HG02973 (cell line): ENCODE measurements around the gene RANBP3.

Experiments
- ATAC-seq: cut with Tn5 transposase; IDR thresholded peaks from one replicate; pipeline ENCODE4 v1.9.1; 2021; ENCODE audit warnings: moderate library complexity; ENCODE audit not compliant: unreplicated experiment

RANBP3 gene

GRCh38 chr19:5931251-5931650 is 46.7 kb downstream of the RANBP3 start:
- ATAC-seq, result no peak

- ATAC-seq, result no peak
These were observed 48.3 kb downstream of the RANBP3 start for GRCh38 chr19:5929625-5930024.

- ATAC-seq, result no peak
These were observed 48.8 kb downstream of the RANBP3 start for GRCh38 chr19:5929179-5929578.

- no peak for ATAC-seq
These were observed 50.5 kb downstream of the RANBP3 start for GRCh38 chr19:5927441-5927821.

- ATAC-seq, result no peak
These were observed 51.1 kb downstream of the RANBP3 start for GRCh38 chr19:5926641-5927440.

- no peak for ATAC-seq
These were observed 52.0 kb downstream of the RANBP3 start for GRCh38 chr19:5925830-5926427.

GRCh38 chr19:5923356-5923755 is 54.6 kb downstream of the RANBP3 start:
- no peak for ATAC-seq

- no peak for ATAC-seq
These were observed 55.8 kb downstream of the RANBP3 start for GRCh38 chr19:5922161-5922545.

- no peak for ATAC-seq
These were observed 56.3 kb downstream of the RANBP3 start for GRCh38 chr19:5921516-5922160.

- ATAC-seq, result no peak
These were observed 59.4 kb downstream of the RANBP3 start for GRCh38 chr19:5918463-5919079.

- no peak for ATAC-seq
These were observed 60.4 kb downstream of the RANBP3 start for GRCh38 chr19:5917431-5918107.

- ATAC-seq, result no peak
These were observed 61.7 kb downstream of the RANBP3 start for GRCh38 chr19:5916181-5916708.

- ATAC-seq, result no peak
These were observed 62.2 kb downstream of the RANBP3 start for GRCh38 chr19:5915782-5916165.

GRCh38 chr19:5914946-5915781 is 62.8 kb downstream of the RANBP3 start:
- ATAC-seq, result no peak

GRCh38 chr19:5914358-5914774 is 63.6 kb downstream of the RANBP3 start:
- ATAC-seq, result no peak

- no peak for ATAC-seq
These were observed 64.1 kb downstream of the RANBP3 start, which contains the start of gene CAPS for GRCh38 chr19:5913739-5914357. Gene CAPS, plus strand, starts transcription at chr19:5914254. Its CDS starts 153 bp downstream, at chr19:5914407.

- no peak for ATAC-seq
These were observed 66.6 kb downstream of the RANBP3 start for GRCh38 chr19:5911366-5911765.

GRCh38 chr19:5910638-5910907 is 67.4 kb downstream of the RANBP3 start:
- ATAC-seq, result no peak

- no peak for ATAC-seq
These were observed 69.0 kb downstream of the RANBP3 start for GRCh38 chr19:5908773-5909442.
